T47D (cell line): ENCODE results near the gene LRIG3.
A peak's percentile ranks its signal among the peaks of the same experiment; 100 is the strongest.

Source experiments
- DNase-seq, 2 experiments: peaks; one replicate each; pipeline versions ENCODE4 v3.0.0 to v3.0.0-alpha.2; 2011 to 2012; ENCODE audit warnings: low read depth in 1 of 2, low spot score in 1 of 2
- JUND ChIP-seq: IDR thresholded peaks from 2 replicates; pipeline ENCODE4 v1.6.1; 2012; ENCODE audit warnings: low read depth
- in situ Hi-C: cut with HindIII; loops from 2 replicates; pipeline ENCODE4 v1.10.0; 2016; ENCODE audit warnings: low sequenced_read_pairs, low pct_unique_long_range_greater_than_20kb

Gene LRIG3

DNA sequence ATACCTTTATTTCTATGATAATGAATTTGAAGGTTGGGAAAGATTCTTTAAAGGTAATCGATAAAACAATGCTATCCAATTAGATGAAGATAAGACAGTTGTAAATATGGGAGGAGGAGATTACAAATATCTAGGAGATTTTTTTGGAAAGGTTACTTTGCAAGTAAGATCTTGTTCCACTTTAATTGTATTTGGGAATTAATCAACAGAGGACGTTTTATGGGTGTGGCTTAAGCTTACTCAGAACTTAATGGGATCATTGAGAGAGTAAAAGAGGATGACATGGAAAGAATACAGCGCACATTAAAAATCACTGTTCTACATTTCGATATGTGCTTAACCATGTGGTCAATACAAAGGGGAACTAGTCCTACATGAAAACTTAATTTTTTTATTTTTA is 3.5 kb upstream of the LRIG3 start:
- no peak for TF ChIP-seq JUND
- in situ Hi-C loops: no loop called here
- DNase-seq: no peak

DNA sequence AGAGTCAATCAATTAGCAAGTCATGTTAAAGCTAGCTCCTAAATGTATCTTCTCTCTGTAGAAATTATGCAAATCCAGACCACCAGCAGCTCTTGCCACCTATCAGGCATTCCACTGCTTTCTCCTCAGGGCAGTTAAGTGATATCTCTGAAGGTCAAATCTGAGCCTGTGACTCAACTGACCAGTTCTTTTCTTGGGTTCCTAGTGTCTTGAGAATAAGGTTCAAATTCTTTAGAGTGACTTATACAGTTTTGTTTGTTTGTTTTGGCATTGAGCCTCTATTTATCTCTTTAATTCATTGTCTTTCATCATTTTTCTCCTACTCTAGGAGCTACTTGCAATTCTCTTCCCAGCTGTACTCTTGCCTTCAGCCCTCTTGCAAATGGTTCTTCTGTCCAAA is 2.5 kb upstream of the LRIG3 start:
- DNase-seq: no peak
- no peak for TF ChIP-seq JUND
- in situ Hi-C loops: no loop called here

DNA sequence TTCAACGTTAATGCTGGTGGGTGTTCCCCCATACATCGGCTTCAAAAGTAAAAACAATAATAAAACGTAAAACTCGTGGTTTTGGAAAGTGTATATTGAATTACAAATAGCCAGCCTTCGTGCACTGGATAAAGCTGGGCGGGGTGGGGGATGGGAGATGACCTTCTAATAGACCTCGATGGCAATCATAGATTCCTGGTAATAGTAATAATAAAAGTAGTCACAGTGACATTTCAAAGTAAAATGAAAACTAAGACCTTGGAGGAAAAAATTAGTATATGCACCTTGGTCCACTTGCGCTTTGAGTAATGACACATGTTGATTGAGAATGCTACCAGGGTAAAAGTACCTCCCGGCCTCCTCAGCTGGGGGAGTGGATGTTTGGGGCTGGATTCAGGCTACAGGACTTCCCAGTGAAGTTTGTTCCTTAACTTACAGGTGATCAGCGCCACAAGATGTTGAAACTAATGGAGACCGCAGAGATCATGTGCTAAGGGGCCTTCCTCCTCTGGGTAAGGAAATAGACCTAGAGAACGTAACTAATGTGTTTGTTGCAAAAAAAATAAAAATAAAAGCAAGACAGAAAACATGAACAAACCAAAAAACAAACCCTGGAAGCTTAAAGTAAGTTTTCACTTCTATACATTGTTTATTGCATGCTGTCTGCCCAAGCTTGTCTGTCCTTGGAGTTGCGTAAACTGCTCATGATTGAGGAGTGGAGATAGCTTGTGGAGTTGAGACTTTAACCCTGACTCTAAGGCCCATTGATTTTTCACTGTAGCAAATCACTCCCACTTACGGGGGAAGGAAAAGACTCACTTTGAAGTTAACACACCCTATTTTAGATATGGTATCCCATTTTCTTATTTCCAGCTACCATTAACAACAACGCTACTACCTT is 907 bp upstream of the LRIG3 start:
- in situ Hi-C loops: no loop called here
- DNase-seq: no peak
- TF ChIP-seq JUND: no peak

DNA sequence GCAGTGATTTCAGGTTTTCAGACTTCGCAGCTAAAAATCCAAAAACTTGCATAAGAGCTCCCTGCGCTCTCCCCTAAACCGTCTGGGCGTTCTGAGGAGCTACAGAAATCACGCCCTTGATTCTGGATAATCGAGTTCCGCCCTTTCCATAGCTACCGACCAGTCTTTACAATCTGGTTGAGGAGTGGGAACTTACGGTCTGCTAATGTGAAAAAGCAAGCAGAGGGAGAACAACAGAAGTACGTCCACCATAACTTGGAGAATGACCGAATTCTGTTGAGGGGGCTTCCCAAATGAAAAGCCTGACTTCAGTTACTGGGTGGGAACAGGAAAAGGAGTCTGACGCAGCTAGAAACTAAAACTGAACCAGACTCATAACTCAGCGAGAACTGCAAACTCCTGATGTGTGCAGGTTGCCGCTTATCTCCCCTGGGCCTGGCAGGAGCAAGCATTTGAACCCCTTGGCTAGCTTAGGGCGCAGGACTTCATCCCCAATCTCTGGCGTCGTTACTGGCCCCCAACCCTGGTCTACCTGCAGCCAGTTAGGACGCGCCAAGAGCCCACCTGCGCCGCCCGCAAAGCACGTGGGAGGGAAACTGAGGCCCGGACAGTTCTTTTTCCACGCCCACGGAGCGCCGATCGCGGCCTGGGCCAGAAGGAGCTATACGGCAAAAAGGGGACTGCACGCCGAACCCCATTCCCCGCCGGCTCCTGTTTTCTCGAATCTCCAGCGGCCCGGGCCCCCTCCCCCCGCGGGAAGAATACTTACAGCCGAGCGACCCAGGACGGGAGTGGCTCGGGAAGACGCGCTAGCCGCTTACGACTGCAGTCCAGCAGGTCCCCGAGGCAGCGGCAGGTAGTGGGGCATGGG is 838 bp downstream of the LRIG3 start:
- DNase-seq: peak in 1 of 2 experiments; percentile 53
- in situ Hi-C loops: no loop called here
- TF ChIP-seq JUND: no peak

DNA sequence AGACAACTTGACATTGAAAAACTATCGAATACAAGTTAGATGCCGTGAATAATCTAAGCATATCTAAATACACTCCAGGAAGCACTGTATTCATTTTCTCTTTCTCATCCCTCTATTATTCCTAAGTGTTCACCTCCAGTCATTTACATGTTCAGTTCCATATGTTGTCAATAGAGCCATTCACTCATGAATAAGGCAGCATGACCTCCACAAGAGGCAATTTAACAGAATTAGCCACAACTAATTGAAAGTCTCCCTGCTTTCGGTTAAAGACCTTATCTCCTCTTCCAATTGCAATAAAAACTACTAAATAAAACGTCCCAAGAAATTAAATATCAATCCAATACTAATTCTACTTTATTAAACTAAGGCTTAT is 1.8 kb downstream of the LRIG3 start:
- DNase-seq: peak in 1 of 2 experiments; percentile 29
- in situ Hi-C loops: no loop called here
- no peak for TF ChIP-seq JUND

DNA sequence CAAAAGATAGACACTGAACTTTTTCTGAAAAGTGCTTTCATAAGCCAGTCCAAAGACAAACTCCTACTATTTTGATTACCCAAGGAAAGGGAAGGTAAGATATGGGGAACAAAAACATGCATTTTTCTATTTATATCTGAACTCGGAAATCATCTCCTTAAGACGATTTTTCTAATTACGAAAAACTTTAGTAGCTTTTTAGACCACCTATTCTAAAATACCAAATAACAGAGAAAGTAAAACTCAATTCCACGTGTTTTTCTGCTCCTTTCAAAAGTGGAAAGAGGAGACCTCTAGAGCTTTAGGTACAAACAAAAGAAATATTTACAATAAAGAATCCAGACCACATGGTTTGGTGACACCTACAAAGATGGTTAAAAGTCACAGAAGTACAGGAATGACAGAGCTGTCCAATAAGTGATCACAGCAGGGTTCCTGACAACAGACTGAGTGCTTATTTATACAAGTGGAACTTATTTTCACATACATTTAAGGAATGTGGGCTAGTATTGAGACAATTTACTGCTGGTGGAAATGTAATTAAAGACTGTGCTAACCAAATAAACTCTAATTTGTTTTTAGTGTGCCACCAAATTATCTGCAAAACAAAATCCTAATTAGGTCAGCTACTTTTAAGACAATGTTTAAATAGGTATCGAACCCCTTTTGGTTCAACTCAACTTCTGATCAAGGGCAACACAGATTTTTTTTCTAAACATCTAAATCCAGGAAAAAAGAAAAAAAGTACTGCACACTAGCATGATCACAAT is 2.4 kb downstream of the LRIG3 start:
- in situ Hi-C loops: no loop called here
- DNase-seq: peak in 1 of 2 experiments; percentile 55

DNA sequence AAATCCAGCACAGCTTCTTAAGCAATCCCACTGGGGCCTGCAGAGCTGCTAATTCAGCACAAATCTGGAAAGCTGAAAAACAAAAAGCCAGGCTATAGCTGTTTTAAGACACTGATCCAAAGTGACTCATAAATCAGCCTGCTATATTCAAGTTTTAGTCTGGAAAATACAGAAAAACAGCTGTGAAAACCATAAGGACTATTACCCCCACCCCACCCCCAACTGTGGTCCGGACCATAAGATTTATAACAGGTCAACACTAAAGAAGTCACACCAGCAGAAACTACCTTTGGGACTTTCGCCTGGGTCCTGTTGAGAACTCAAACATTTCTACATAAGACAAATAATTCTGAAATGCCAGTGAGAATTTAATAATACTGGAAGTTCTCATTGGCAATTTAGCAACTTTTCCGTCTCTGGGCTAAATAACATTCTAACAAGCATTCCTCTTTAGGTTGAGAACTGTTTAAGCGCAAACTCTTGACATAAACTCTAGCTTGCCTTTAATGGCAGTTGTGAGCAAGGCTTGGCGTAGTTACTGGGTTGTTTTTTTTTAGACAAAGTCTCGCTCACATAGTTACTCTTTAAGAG is 3.3 kb downstream of the LRIG3 start:
- no peak for TF ChIP-seq JUND
- DNase-seq: no peak
- in situ Hi-C loops: no loop called here

More for the DNA sequence above, 2.4 kb downstream of the LRIG3 start:
- no peak for TF ChIP-seq JUND

DNA sequence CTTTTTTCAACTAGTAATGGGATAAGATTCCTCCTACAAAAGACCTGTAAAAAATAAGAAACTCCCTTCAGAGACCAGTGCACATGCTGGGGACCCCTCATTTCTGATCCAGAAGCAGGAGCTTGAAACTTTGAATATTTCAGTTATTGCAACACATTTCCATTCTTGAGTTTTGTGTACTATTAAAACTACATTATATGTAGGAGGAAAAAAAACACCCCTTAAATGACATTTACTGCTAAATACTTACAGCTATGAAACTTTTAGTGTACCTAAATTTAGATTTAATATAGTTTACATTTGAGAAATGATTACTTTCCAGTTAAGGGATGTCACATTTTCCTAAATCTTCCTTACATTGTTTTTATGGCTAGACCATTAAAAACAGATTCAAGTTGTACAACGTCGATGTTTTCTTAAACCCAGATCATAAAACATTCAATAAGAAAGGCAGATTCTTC is 4.1 kb downstream of the LRIG3 start:
- DNase-seq: no peak
- TF ChIP-seq JUND: no peak
- in situ Hi-C loops: no loop called here

DNA sequence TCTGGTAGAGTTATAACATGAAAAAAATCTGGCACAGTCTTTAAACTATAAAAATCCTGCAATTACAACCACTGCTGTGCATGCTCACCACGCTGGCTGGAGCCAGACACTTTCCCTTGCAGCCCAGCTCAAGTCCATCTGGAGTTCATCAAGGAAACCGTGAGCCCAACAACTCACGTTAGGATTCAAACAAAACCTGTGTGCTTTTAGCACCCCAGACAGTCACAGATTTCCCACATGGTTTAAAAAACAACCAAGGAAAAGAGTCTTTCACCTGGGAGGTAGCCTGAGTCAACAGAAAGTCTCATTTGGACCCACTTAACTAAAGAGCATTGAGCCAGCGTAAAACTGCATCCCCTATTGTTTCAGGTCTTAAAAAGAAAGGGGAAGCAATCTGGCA is 4.7 kb downstream of the LRIG3 start:
- peak in 1 of 2 experiments; percentile 51 for DNase-seq
- no peak for TF ChIP-seq JUND
- in situ Hi-C loops: no loop called here

DNA sequence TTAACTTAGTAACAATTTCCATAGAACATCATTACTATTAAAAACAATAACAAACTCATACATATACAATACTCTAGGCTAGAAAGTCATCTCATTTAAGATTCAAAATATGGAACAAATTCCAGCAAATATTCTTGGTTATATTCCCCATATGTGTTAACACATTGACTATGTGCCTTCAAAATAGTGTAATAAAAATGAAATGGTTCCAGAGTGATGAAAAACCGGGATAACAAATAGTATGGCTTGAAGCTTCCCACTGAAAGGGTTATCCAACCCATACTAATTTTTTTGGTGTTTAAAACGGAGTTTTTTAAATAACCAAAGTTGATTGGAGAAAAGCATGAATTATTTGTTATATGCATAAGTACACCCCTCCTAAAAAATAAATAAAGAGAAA is 5.3 kb downstream of the LRIG3 start:
- in situ Hi-C loops: no loop called here
- no peak for DNase-seq
- TF ChIP-seq JUND: no peak

DNA sequence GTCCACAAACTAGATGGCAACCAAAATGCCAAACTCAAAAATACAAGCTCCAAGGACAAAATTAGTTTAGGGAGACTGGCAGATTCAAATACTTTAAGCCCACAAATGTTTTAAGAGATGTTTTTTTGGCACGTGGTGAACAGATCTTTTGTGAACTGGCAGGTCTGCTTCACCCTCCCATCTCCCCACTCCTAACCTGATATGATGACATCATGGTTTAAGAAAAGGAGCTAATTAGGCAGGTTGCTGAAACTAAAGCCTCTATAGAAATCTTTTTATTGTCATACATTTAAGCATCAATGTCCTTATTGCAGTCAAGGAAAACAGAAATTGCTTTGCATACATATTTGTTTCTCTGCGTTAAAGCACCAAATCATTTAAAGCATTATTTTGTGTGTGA is 5.8 kb downstream of the LRIG3 start:
- no peak for TF ChIP-seq JUND
- DNase-seq: no peak
- in situ Hi-C loops: no loop called here

DNA sequence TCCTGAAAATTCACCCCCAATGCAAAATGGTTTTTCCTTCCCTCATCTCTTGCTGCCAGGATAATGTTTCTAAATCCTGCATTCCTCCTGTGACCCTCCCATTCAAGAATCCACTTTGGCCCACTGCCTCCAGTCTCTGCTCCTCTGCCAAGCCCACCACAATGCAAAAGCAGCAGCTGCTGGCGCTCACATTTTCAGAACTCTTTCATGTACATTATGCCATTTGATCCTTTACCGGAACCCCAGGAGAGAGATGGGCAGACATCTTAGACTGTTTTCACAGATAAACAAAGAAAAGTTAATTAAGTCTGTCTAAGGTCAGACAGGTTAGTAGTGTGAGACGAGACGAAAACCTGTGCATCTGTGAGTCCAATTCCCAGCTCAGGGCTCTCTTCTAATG is 12.9 kb downstream of the LRIG3 start:
- no peak for DNase-seq
- in situ Hi-C loops: no loop called here
- no peak for TF ChIP-seq JUND
